NOMO-1 (cell line): ENCODE data around the gene AKR1B1.

Source experiments
- DNase-seq, 2 experiments: peaks; one replicate each; lab custom pipeline; 2025; ENCODE audit not compliant: unreplicated experiment in 2 of 2; lab: John Stamatoyannopoulos, UW

The AKR1B1 gene

DNA sequence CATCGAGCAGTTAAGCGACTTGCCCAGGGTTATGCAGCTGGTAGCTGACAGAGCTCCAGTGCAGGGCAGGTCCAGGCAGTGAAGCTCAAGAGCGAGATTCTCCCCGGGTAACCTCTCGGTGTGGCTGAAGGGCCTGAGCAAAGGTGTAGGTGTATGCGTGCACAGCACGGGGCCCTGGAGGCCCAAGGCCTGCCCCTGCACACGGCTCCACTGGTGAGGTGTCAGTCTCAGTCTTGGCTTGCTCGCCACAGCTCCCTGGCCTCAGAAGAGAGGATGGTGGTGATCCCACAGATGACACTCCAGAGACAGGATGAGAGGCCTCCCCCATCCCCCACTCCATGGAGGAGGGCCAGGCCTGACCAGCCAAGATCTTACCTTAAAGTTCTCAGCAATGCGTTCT is 12.0 kb downstream of the AKR1B1 start:
- DNase-seq = no peak

DNA sequence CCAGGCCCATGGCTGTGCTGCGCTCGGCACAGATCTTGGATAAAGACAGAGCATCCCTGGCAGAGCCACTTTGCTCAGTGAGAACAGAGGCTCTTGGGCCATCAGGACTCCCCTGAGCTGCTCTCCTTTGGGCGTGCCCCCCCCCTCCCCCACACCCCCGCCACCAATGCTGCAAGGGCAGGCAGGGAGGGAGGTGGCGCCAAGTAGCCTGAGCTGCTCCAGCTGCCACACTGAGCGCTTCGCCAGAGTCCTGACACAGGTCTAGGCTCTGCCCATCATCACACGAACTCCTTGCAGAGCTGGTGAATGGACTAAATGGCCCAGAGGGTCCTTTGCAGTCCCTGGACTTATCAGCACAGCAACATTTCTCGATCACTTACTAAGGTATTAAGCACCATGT is 12.5 kb downstream of the AKR1B1 start:
- no peak for DNase-seq

DNA sequence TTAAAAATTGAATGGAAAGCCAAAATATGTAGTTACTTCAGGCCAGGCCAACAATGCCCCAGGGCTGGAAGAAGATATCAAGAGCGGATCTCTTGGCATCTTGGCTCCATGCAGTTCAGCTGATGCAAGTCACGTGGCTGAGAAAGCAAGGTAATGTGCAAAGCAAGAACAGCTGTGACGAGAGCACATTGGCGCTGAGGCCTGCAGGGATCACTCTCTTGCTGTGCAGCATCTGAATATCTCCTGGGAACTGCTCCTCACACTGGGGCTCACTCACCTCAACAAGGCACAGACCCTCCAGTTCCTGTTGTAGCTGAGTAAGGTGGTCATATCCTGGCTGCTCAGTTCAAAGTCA is 14.0 kb downstream of the AKR1B1 start:
- no peak for DNase-seq

DNA sequence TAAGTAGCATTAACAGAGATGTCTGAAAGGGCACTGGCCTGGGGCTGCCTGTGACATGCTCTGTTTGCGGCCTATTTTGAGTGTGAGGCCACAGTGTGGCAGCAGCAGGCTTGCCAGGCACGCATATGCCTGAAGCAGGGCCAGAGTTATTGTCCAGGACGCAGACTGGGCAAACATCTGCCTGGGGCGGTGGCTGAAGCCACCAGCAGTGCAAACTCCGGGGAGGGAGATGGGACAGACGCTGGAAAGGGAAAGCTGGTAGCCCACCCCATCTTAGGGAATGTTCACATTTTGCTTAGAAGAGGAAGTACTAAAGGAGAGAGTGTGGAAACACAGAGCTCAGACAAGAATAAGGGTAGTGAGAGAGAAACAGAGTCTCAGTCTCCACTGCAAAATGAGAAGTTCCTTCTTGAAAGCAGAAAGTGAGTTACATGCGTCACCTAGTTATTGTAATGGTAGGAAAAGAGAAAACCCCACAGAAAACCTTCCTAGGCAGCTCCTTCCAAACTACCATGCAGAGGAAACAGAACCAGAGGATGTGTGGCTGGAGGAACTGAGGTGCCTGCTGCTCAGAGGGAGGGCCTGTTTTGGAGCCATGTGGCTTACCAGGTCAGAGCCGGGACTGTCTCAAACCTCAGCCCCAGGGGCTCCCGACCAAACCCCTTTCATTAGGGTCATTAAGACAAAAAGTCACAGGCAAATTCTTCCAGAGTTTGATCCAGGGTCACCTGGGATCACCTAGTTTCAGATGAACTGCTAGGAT is 14.5 kb downstream of the AKR1B1 start:
- DNase-seq = peak in 1 of 2 experiments; percentile 43

DNA sequence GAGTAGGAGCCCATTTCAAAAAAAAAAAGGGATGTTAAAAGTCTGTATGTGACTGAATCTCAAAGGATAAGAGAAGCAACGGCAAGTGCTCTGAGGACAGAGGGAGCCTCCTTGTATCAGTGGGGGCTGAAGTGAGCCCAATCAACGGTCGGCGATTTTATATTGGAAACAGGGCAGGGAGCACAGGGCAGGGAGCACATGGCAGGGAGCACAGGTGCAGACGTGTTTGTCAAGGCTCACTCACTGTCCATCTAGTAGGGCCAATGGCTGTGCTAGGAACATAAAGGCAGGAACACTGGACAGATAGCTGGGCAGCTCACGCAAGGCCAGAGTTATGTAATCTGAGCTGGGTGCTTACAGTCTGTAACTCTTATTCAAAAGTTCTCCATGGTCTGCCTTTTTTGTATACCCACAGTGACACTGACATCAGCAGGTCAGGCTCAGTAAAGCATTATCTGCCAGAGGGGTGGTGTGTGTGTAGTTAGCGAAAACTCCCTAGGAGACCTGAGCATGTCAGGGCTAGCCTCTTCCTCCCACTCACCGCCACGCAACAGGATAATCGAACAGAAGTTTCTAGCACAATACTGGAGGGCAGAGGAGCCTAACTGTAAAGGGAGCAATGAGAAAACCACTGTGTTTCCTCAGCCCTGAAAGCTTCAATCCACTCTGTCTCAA is 15.4 kb downstream of the AKR1B1 start:
- no peak for DNase-seq

DNA sequence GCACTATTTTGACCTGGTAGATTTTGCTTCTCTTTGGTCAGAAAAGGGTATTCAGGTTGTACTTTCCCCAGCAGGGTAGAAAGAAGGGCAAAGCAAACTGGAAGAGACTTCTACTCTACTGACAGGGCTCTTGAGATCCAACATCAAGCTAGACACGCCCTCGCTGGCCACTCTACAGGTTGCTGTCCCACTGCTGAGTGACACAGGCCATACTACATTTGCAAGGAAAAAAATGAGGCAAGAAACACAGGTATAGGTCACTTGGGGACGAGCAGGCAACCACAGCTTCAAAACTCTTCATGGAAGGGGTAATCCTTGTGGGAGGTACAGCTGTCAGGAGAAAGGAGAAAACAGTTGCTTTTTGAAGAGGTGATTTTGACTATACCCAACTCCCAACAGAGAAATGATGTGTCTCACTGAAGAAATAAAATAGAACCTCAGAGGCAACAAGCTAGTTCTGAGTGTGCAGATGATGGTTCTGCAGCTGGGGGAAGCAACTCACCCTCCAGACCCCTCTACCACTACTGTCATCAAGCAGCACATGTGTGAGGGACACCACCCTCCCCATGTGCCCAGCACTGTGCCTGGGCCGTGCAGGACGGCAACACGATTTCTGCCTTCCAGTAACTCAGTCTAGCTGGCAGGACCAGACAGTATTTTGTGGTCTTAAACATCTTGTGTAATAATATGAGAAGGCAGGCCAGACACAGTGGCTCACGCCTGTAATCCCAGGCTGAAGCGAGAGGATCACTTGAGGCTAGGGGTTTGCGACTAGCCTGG is 16.3 kb downstream of the AKR1B1 start:
- no peak for DNase-seq

DNA sequence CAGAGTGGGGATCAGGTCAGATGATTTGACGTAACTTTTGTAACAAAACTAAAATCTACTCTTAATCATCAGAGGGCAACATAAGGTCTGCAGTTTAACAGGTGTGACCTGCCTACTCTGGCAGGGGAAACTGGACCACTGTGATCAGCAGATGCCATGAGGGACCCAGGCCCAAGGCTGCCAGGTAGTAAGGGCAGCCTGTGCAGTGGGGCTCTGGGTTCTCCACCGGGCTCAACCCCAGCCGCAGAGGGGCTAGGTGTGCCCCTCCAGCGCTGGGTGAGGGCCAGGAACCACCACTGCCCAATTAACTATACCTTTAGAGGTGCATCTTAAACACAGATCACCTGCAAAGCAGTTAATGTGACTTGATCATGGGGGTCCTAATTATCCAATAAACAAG is 17.6 kb downstream of the AKR1B1 start:
- DNase-seq = no peak

DNA sequence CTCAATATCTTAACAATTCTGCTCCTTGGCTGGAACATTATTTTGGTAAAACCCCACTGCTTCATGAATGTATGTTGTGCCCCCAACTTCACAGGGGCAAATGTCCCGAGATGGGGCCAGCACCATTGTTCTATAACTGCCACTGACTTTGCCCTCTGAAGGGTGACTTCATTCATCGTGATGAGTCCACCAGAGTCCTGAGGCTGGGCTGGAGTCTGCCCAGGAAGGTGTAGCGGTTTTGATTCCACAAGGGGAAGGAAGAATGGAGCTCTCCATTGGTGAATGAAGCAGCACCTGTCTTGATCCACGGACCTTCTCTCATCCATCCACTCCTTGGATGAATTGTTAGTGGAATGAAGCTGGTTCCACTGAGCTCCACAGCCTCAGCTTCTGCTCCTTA is 18.4 kb downstream of the AKR1B1 start:
- DNase-seq = no peak

DNA sequence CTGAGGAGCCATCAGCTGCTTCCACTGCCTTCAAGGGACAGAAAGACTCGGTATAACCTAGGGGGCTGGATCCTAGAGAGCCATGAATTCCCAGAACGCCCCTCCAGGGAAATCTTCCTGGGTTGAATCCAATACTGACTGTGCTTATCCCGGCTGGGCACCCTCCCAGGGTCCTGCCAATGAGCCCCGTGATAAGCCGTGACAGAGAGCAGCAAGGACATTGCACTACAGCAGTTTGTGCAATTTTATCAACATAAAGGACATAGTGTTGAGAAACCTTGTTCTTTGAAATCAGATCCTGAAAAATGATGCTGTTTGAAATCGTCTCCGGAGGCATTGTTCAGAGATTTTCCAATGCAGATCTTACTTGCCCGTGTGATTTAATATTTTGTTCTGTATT is 18.8 kb downstream of the AKR1B1 start:
- DNase-seq = no peak

DNA sequence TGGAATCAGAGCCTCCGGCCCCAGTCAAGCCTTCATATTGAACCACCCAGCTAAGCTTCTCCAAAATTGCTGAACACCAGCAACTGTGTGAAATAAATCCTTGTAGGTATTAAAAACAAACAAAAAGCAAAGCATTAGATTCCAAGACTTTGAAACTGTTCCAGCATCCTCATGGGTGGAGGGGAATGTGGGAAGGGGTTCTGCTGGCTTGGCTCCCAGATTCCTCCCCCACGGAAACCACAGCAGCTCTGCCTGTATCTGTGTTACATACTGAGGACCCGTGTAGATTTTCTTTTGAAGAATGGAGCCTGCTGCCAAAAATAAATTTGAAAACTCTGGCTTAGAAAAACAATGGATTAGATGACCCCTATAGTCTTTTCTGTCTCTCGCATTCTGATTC is 20.0 kb downstream of the AKR1B1 start:
- DNase-seq = no peak

DNA sequence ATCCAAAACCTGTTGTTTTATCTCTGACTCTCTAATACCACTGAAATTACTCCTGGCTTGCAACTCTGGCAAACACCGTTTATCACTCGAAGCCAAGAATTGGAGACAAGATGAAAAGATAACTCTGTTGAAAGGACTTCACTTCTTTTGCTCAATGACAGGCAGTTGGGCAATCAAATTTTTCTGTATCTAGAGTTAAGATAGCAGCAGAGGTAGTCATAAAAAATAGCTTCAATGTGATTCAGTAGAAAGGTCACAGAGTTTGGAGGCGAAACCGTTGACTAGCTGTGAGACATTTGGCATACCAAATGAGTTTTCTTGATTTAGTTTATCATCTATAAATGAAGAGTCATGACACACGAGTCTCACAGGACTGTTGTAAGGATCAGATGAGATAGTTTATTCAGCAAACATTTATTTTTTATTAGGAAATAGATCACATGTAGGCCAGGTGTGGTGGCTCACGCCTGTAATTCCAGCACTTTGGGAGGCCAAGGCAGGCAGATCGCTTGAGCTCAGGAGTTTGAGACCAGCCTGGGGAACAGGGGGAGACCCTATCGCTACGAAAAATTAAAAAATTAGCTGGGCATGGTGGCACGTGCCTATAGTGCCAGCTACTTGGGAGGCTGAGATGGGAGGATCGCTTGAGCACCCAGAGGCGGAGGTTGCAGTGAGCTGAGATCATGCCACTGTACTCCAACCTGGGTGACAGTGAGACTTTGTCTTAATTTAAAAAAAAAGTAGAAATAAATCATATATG is 23.6 kb downstream of the AKR1B1 start:
- DNase-seq = no peak

DNA sequence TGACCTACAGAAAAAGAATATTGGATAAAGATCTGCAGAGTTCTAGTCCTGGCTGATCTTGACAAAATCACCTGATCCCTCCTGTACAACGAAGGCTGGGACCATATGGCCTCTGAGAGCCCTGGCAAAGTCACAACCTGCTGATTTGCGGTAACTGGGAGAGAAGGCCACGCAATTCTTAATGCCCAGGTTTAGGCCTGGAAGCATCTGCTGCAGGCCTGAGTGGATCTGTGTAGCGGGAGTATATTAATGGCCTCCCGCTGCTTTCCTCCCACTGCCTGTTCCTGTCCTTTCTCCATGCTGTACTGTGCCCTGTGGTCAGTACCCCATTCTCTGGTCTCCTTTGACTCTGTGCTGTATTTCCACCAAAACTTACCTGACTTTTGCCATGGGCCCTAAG is 24.2 kb downstream of the AKR1B1 start:
- no peak for DNase-seq

DNA sequence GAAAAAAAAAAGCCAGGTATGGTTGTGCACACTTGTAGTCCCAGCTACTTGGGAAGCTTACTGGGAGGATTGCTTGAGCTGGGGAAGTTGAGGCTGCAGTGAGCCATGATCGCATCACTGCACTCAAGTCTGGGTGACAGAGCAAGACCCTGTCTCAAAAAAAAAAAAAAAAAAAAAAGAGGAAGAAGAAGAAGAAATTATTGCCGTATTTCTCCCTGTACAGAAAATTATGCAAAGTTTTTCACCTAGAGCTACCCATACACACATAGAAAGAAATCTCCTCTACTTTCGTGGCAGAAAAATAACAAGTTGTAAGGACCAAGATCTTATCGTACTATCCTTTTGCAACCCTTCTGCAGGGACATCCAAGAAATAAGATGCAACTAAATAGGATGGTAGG is 25.5 kb downstream of the AKR1B1 start:
- DNase-seq = no peak

DNA sequence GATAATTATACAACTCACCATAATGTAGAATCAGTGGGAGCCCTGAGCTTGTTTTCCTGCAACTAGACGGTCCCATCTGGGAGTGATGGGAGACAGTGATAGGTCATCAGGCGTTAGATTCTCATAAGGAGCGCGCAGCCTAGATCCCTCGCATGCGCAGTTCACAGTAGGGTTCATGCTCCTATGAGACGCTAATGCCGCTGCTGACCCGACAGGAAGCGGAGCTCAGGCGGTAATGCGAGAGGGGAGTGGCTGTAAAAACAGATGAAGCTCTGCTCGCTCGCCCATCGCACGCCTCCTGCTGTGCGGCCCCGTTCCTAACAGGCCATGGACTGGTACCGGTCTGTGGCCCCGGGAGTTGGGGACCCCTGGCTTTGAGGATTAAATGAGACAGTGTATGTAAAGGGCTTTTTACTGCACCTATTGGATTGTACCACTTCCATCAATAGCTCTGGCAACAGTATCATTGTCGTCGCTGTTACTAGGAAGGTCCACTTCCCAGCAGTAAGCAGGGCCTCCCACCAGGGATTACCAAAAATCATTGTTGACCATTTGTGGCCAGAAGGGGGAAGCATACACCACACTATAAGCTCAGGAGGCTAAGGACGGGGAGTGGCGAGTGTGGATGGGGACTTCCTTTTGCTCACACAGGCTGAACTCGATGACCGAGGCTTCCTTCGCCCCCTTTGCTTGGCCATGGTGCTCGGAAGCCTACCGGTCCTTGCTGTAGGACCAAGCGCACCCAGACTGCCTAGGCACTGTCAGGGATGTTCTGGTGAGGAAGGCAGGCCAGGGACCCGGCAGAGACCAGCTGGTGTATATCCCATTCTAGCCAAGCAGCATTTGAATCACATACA is 26.4 kb downstream of the AKR1B1 start:
- peak; percentile 66 to 71 for DNase-seq

DNA sequence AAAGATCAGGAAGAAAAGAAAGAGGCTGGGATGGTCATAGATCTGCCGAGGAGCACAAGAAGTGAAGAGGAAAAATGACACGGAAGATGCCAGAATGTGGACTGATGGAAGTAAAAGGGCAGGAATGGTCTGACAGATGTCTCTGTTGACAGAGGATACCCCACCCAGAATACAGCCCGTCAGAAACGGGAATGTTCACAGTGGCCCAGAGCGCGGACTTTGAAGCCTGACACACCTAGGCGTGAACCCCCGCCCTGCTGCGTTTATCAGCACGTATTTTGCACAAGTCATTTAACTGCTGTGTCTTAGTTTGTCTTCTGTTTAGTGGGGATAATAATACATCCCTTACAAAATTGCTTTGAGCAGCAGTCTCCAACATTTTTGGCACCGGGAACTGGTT is 27.1 kb downstream of the AKR1B1 start:
- no peak for DNase-seq

DNA sequence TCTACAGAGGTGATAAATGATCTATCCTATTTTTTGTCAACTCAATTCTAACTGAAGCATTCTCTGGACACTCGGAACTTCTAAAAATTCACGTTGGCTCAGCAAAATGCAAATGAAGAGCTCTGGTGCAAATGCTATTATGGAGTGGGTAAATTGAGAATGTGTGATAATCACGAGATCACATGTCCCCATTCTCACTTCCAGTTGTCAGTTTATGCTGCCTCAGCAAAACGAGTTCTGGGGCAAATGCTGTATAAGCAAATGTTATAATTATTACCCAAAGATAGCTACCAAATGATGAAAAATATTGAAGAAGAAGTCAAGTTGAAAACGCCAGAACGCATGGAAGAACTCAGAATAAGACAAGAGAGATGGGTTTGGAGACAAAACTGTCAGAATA is 29.4 kb downstream of the AKR1B1 start:
- DNase-seq = no peak

DNA sequence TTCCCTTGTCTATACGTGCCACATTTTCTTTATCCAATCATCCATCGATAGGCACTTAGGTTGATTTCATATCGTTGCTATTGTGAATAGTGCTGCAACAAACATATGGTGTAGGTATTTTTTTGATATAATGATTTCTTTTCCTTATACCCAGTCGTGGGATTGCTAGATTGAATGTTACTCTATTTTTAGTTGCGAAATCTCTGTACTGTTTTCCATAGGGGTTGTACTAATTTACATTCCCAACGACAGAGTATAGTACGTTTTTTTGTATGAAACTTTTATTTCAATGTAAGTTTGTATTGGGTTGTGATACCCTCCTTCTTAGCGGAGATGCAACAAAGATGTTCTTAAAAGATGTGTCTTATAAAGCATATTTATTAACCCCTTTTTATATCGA is 30.0 kb downstream of the AKR1B1 start:
- no peak for DNase-seq

DNA sequence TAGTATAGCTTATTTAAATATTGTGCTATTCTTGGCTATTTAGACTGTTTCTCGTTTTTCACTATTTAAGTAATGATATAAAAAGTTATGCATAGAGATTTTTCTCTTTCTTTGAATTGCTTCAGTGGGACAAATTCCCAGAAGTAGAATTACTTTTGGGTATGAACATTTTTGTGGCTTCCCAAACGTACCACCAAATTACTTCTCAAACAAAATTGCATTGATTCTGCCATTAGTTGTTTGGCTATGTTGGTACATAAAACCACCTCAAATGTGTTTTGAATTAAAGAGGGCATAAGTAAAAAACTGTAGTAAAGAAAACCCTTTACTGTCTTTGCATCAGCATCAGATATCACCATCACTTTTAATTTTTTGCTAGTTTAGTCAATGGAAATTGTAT is 31.0 kb downstream of the AKR1B1 start:
- no peak for DNase-seq

DNA sequence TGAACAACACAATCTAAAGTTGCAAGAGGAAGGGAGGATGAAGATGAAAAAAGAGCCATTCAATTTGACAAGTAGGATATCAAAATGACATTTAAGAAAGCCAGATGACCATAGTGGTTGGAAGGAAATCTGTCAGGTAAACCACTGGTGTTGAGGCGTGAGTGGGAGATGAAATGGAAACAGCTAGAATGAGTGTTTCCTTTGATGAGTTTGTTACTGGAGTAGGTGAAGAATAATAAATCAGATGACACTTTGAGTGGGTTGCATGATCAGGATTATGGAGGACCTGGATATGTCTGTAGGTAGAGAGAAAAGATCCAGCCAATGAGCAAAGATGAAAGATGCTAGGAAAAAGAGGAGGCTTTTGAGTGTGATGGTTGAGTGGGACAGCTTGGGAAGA is 33.1 kb downstream of the AKR1B1 start:
- DNase-seq = no peak

DNA sequence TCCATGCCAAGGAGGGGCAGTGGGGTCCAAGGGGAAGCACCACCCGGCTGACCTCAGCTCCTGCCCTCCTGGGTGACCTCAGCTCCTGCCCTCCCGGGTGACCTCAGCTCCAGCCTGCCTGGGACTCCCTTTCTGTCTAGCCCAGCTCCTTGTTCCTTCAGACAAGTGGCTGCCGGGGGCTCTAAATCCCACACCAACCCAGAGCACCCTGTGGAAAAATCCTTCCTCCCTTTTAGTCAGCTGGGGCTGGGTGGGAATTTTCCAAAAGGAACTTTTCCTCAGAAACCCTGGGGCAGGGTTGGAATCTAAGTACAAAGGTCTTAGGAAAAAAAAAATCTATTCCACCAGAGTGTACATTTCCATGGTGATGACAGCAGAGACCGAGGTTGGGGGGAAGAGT is 36.3 kb downstream of the AKR1B1 start:
- DNase-seq = no peak
